MM.1S (cell line): Measurements from ENCODE around the gene SEMA6B.

Experiments
- EZH2 ChIP-seq: fragments of 300-600 bp; sonication (generic); optimal IDR thresholded peaks from 2 replicates; pipeline ENCODE3; 2017; ENCODE audit warnings: low read depth, mild to moderate bottlenecking, antibody characterized with exemption, low read length, mixed read lengths
- EZH2phosphoT487 ChIP-seq: fragments of 300-600 bp; sonication (generic); IDR thresholded peaks from 2 replicates; pipeline ENCODE4 v1.6.1; 2018; ENCODE audit warnings: antibody characterized with exemption, low read length
- TF ChIP-seq, protein P1 (sequence below): fragments of 300-600 bp; sonication (generic); IDR thresholded peaks from 2 replicates; pipeline ENCODE4 v1.5.1; 2016; ENCODE audit warnings: antibody characterized with exemption, low read length, mixed read lengths

GRCh38 chr19:4519172-4519496 is 40.4 kb downstream of the SEMA6B start:
- TF ChIP-seq, protein P1, sequence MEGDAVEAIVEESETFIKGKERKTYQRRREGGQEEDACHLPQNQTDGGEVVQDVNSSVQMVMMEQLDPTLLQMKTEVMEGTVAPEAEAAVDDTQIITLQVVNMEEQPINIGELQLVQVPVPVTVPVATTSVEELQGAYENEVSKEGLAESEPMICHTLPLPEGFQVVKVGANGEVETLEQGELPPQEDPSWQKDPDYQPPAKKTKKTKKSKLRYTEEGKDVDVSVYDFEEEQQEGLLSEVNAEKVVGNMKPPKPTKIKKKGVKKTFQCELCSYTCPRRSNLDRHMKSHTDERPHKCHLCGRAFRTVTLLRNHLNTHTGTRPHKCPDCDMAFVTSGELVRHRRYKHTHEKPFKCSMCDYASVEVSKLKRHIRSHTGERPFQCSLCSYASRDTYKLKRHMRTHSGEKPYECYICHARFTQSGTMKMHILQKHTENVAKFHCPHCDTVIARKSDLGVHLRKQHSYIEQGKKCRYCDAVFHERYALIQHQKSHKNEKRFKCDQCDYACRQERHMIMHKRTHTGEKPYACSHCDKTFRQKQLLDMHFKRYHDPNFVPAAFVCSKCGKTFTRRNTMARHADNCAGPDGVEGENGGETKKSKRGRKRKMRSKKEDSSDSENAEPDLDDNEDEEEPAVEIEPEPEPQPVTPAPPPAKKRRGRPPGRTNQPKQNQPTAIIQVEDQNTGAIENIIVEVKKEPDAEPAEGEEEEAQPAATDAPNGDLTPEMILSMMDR: no peak
- TF ChIP-seq EZH2: no peak
- TF ChIP-seq EZH2phosphoT487: no peak
